Endometrial microvascular endothelial cells (primary cell): ENCODE data around the gene FGD2. TPM values are rescaled to one million over a fixed set of nuclear protein-coding genes. Genes with fewer than 3 reads are reported as not detected.
"Not testable (repeated sequence)": the region's sequence is repeated elsewhere in the genome, so short reads cannot be mapped to it uniquely, and the experiment has no call there.

Source experiments
- in situ Hi-C: cut with HindIII; loops from 2 replicates; pipeline ENCODE4 v1.10.0; 2017; ENCODE audit warnings: low sequenced_read_pairs, low pct_unique_long_range_greater_than_20kb; ENCODE audit errors: inconsistent ontology term
- total RNA-seq: library from RNA; depleted of rRNA; stranded (reverse); fragments of >200 nt; gene quantifications from one replicate; pipeline ENCODE4 v1.2.3, GENCODE V29; 2015; ENCODE audit errors: inconsistent ontology term

FGD2 gene
- total RNA-seq, 1 donor from 2014 or later, result not detected

DNA sequence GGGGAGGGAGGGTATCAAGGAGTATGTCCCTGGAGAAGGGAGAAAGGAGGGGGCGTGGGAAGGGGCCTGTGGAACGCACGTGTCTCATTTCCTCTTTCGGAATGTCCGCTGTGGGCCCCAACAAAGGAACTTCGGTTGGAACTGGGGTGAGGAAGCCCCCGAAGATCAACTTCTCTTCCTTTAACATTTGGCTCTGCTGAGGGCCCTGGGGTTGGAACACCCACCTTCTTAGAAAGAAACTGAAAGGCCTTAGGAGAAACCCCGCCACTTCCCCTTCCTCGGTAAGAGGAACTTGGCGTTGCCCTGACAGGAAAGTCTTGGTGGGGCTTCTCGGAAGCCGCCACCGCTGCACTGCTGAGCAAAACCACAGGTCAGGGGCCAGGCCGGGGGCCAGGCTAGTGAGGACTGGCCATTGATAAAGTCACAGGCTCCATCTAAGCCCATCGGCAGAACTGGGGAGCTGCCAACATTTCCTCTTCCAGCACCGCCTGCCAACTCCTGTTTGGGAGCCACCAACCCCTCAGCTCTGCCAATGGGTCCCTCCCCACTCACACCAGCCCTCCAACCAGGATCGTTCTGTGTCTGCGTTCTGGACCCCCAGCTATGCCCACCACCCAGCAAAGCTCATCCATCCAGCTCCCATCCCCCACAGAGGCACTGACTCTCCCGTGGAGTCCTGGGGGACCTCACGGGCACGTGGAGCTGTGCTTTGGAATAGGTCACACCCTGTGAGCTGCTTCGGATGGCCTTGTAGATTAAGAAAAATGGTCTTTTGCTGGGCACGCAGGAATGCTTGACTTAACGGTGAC is 44.8 kb downstream of the FGD2 start:
- in situ Hi-C loops, result no loop called here

DNA sequence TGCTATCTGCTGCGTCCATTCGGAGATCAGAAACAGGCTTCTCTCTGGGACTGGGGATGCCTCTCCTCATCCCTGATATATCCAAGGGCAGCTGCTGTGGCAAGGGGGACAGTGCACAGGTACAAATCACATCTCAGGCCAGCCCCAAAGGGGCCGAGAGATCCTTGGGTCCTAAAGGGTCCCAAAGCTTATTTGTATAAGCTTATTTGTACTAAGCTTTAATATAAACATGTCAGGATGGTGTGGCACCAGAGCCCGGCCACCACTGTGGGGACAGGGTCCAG is 45.3 kb downstream of the FGD2 start:
- in situ Hi-C loops, result no loop called here

DNA sequence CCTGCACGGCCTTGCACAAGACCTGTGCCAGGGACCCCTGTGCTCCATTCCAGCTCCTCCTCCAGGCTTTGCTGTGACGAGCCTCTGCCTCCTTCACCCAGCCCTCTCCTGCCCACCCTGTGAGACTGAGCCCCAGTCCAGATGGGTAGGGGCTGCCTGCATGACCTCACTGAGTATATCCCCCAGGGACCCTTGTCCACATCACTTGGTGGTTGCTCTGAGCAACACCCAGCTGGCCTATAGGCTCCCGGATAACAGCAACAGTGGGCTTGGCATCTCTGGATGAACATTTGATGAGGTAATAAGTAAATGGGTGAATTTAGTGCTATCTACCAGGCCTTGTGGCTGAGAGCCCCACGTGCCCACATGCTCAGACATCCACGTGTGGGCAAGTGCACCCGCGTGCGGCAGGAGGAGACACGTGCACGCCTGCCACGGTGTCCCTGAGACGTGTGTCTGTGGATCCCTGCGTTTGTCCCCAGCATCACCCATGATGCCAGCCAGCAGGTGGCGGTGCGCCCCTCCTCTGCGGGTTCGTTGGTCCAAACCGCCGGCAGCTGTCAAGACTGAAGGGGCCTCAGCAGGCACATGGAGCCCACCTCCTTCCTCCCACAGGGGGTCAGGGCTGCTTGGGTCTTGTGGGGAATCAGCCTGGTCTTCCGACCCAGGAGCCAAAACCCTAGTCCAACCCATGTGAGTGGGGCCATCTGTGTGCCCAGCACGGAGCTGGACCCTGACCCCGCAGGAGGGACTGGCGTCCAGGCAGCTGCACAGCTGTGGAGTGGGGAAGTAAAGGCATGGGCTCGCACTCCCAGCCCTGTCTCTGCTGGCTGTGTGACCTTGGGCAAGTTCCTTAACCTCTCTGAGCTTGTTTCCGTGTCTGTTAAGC is 45.9 kb downstream of the FGD2 start:
- in situ Hi-C loops, result no loop called here

DNA sequence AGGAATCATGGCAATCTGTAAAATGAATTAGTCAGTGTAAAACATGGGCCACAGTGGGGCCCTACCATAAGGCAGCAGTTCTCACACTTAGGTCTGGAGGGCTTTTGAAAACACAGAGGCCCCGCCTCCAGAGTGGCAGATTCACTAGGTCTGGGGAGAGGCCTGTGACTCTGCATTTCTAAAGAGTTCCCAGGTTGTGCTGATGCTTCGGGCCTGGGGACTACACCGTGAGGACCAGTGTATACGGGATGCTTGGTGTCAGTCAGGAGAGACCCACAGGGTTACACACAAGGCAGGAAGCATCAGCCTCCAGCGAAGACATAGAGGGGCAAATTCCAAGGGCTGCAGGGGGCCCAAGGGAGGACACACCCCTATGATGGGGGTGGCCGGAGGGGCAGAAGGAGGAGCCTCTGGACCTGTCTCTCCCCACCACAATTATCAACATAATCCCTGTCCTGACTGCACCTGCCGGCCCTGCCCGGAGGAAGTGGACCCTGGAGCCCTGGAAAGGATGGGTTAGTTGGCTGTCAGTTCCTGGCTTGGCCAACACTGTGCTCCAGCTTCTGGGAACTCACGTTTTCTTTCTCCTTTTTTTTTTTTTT is 46.7 kb downstream of the FGD2 start:
- in situ Hi-C loops, result no loop called here

DNA sequence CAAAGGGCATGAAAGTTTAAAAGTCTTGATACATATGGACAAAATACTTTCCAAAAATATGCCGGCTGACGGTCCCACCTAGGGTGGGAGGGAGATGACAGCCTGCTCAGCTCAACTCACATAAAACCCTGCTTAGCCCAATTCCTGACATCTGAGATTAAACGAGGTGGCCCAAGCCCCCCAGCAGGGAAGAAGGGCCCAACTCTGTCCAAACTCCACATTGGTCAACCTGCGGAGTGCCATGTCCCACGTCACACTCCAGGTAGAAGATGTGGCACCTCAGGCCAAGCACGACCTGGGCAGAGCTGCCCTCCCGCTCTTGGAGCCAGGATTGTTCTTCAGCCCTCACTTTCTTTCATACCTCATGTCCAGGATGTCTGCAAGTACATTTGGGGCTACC is 48.2 kb downstream of the FGD2 start:
- in situ Hi-C loops, result no loop called here

DNA sequence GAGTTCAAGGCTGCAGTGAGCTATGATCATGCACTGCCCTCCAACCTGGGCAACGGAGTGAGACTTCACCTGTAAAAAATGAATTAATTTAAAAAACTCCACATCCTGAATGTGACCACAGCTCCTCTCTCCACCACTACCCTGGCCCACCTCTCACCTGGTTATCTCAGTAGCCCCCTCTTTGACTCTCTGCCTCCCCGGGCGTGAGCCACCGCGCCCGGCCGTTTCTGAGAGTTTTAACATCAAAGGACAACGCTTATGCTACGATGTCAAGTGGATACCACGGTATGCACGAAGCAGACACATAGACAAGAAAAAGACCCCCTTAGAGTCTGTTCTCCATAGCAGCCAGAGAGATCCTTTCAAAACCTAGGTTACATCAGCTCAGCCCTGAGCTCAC is 48.7 kb downstream of the FGD2 start:
- in situ Hi-C loops, result no loop called here

DNA sequence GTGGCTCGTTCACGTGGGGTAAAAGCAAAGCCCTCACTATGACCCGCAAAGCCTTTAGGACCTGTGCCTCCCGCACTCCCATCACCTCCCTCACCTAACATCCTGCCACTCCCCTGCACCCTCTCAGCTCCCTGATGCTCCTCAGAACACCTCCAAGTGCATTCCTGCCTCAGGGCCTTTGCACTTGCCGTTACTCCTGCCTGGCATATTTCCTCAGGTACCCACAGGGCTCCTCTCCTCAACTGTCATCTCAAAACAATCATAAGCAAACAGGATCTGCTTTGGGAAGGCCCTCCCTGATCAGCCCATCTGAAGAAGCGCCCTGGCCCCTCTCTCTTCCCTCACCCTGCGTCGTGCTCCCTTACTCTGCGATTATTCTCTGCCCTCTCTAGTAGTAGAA is 49.1 kb downstream of the FGD2 start:
- in situ Hi-C loops, result no loop called here

DNA sequence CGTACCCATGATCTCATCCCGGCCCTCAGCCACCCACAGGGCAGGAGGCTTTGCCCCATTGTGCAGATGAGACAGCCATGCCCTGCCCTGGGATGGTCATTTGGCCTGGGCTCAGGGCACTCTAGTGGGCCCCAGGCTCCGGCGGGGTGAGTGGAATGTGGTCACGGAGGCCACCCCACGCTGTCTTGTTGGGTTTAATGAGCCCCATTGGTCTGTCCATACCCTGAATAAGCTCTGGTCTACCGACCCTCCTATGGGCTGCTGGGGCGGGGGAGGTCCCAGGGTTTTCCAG is 50.6 kb downstream of the FGD2 start:
- in situ Hi-C loops, result no loop called here

DNA sequence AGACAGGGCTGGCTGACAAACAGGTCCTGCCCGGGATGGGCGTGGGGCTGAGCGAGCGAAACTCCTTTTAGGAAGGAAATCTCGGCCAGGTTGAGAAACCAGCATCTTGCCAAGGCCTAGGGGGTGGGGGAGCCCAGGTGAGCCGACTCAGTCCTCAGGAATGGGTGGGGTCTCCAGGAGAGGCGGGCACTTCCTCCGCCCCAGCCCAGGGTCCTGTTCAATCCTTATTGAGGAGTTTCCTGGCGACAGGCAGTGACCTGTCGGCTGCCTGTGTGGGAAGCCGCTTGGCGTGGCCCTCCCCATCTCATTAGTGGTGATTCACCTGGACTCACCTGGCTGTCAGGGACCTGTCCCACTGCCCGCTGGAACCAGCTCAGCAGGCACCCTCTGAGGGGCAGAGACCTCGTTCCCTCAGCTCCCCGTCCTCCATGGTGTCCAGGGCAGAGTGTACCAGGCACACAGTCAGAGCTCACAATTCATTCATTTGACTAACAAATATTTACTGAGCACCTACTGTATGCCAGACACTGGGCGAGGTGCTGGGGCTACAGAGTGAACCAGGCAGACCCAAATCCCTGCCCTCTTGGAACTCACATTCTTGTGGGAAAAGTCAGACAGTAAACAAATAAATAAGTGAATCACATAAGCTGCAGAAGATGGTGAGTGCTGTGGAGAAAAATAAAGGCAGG is 51.1 kb downstream of the FGD2 start:
- in situ Hi-C loops, result no loop called here

DNA sequence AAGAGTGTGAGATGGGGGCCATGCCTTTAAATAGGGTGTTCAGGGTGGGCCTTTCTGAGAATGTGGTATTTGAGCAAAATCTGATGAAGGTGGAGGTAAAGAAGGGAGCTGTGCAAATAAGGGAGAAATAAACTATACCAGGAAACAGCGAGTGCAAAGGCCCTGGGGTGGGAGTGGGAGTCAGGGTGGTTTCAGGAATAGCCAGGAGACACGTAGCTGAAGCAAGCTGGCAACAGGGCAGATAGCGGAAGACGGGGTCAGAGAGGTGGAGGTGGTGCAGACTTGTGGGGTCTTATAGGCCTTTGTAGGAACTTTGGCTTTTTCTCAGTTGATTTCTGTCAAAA is 51.6 kb downstream of the FGD2 start:
- in situ Hi-C loops, result no loop called here

DNA sequence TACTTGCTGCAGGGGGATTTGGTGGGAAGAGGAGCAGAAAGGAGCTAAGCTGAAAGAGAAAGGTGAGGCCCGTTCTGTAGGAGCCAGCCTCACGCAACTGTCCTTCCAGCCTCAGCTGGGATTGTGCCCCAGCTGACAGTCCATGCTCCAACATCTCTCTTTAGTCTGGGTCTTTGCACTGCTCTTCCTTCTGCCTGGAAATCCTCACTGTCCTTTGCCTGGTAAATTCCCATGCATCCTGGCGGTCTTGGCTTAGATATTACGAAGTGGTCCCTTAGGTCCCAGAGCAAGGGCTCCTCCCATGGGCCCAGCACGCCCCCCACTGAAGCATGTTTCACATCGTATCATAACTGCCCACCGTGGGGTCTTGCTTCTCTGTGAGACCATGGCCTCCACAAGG is 52.2 kb downstream of the FGD2 start:
- in situ Hi-C loops, result no loop called here

DNA sequence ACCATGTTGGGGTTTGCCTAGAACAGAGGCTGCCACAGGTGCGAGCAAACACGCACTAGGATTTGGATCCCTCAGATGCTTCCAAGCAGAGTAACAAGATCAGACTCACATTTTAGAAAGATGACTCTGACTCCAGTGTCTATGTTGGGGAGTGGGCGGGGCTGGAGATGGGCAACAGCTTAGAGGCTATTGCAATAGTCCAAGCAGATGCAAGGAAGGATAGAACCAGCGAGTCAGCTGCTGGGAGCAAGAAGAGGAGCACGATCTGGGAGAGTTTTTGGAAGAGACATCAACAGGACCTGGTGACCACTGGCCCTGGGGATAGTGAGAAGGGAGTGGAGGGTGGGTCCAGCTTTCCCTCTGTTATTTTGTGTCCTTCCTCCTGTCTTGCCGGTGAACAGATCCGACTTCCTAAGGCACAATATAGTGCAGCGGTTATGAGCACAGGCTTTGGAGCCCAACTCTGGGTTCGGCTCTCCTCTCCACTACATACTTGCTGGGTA is 52.7 kb downstream of the FGD2 start:
- in situ Hi-C loops, result no loop called here

DNA sequence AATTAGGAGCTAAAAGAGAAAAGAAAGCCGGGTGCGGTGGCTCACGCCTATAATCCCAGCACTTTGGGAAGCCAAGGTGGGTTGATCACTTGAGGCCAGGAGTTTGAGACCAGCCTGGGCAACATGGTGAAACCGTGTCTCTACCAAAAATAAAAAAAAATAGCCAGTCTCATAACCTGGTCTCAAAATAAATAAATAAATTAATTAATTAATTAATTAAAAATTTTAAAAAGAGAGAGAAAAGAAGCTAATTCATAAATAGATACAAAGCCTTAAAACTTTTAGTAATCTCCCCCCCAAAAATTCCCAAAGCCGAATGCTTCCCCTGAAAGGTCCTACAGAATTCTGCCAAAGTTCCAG is 53.5 kb downstream of the FGD2 start:
- in situ Hi-C loops, result not testable (repeated sequence)

DNA sequence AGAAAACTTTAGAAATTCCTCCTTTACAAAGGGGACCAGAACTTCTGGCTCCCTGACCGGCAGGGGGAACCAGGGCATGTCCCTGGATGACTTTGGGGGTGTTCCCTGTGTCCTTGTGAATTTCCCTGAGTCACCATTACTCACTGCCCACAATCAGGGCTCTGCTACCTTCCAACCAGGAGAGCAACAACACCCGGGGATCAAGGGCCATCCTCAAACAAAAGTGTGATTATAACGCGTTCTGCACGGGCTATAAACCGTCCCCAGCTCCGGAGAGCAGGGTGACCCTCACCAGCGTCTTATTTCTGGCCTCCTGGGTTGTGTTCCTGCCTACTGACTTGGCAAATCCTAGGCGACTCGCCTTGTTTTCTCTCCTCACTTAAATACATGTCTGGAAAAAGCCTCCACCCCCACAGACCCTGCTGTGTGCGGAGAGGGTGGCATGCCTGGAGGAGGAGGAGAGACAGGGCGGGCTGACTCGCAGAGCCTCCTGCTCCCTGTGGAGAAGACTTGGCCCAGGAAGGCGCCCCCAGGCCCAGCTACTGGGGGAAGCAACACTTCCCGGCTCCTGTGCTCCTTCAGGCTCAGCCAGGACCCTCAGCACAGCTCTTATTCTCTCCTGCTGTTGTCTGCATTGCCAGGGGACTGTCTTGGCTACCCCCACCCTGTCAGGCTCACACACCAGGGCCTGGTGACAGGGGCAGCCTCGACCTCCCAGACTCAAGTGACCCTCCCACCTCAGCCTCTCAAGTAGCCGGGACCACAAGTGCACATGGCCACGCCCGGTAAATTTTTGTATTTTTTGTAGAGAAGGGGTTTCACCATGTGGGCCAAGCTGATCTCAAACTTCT is 54.1 kb downstream of the FGD2 start:
- in situ Hi-C loops, result no loop called here

DNA sequence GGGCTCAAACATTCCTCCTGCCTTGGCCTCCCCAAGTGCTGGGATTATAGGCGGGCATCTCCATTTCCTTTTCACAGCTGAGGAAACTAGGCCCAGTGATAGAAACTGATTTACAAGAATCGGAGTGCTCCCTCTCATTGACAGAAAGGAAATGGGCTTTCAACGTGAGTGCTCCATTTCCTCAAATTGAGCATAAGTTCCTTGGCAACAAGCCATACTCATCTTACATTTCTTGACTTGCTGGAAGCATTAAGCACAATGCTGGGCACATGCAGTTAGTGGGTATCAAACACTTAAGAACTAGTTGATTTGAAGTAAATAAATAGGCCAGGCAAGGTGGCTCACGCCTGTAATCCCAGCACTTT is 54.7 kb downstream of the FGD2 start:
- in situ Hi-C loops, result no loop called here

DNA sequence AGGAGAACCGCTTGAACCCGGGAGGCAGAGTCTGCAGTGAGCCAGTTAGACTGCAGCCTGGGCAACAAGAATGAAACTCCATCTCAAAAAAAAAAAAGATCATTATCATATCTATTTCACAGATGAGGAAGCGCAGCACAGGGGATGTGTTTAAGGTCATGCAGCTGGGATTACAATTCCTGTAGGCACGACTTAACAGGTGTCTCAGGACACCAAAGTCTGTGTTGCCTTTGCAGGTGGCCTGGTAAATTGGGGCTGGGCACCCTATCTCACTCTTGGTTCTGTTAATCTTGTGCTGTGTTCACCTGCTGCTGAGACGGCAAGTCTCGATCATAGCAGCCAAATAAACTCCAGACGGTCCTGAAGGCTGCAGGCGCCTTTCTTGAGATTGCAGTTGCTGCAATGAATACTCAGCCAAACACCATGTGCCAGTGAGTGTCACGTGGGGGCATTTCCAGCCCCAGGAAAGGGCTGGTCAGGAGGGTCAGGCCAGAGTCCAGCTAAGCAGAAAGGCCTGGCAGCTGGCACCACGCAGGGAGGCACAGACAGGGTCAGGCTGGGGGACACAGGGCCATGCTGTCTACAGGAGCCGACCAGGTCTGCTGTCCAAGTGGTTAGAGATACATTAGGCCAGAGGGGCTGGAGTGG is 55.8 kb downstream of the FGD2 start:
- in situ Hi-C loops, result no loop called here

DNA sequence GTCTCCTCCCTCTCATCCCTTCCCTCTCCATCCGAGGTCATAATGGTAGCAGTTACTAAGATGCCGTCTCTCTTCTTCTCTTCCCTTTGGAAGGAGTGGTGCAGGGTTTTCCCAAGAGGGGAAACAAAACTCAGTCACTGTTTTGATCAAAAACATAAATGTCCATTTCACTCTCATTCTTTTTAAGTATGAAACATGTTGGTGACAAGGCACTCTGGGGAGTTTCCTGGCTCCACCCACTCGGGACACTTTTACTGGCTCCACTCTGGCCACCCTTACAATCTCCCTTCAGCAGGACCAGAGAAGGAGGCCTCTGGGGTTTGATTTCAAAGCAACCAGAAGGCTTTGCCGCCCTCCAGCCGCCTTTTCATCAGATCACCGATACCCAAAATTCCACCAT is 57.0 kb downstream of the FGD2 start:
- in situ Hi-C loops, result no loop called here
